Cardiac atrium fibroblast (primary cell): Measurements from ENCODE around the gene CGB1. TPM values are rescaled to one million over a fixed set of nuclear protein-coding genes. Genes with fewer than 3 reads are reported as not detected.

ENCODE experiments used
- total RNA-seq: library from RNA; depleted of rRNA; stranded (reverse); fragments of >200 nt; gene quantifications from 2 replicates; pipeline ENCODE4 v1.2.3, GENCODE V29; 2015

Gene CGB1
- total RNA-seq, result not detected in 2 replicates

DNA sequence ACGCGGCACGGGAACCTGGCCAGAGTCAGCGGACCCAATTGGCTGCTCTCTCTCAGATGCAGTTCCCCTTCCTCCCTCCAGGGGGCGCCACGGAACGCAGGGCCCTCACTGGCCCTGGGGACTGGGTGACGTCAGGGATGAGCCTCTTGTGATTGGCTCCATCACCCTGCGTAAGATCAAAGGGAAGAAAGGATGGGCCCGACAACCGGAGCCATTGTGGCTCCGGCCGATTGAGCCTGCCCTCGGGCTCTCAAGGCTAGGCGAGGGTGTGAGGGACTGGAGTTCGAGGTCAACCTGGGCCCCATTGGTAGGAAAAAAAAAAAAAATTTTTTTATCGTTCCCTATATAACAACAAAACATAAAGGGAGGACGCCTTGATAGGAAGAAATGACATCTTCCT, at the start of gene CGB1:
CGB1 (minus strand) TSS at position 81 of the 400 bp plus-strand sequence. CDS start 184 bp downstream, outside the sequence.

GRCh38 chr19:49085020-49085867, 48.5 kb upstream of the CGB1 start, which contains the start of gene SNRNP70:
SNRNP70 (plus strand) TSS chr19:49085451; CDS start chr19:49086415, 964 bp downstream.

DNA sequence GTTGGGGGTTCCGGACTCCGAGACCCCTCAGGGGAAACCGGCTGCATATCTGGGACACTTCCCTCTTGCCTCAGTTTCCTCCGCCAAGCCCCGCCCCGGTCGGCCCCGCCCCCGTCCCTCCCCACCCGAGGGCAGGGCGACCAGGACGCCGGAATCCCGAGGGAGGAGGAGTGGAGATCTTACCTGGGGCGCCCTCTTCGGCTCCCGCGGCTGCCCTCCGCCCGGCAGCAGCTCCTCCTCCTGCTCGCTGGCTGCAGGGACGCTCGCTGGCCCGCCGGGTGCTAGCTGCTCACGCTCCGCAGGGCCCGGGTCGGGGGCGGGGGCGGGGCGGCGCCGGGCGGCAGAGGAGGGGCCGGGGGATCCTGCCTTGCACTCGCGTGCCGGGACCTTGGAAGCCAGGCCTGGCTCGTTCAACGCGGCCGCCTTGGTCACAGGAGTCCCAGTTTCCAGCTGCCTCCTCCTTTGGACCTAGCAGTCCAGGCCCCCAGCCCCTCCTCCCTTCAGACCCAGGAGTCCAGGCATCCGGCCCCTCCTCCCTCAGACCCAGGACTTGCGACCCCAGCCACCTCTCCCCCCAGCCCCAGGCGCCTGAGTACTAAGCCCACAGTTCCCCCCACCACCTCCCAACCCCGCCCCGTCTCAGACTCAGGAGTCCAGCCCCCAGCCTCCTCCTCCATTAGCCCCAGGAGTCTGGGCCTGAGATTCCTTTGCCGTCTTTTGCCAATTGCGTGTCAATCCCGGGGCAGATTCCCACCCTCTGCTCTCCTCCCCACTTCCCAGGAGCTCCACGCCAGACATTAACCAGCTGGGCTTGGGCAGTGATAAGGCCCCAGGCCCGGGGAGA, 28.3 kb upstream of the CGB1 start, which contains the start of gene NTF4:
NTF4 (minus strand) TSS at position 51 of the 844 bp plus-strand sequence. CDS start 2,821 bp downstream, outside the sequence.

GRCh38 chr19:49057636-49058234, 21.0 kb upstream of the CGB1 start, which contains the start of gene CGB7:
CGB7 (minus strand) TSS chr19:49057749; CDS start chr19:49055375, 2,374 bp downstream.

DNA sequence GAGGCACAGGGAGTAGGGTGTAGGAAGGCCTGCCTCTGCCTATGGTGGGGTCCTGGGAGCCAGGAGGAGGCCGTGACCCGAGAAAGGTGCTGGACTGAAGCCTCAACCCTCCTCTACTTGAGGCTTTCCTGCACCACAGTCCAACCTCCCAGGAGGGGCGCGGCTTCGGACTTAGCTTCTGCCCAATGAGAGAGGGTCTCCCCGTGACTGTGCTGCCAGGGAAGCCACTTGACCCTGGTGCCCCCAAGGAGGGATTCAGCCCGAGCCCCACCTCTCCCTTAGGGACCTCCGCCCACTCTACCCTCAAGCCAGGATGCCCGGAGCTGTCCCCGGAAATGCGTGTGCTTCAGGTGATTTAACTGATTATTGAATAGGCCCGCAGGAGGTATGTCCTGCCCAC, 12.3 kb upstream of the CGB1 start, which contains the start of gene CGB8:
CGB8 (minus strand) TSS at position 101 of the 400 bp plus-strand sequence. CDS start 372 bp downstream, outside the sequence.

DNA sequence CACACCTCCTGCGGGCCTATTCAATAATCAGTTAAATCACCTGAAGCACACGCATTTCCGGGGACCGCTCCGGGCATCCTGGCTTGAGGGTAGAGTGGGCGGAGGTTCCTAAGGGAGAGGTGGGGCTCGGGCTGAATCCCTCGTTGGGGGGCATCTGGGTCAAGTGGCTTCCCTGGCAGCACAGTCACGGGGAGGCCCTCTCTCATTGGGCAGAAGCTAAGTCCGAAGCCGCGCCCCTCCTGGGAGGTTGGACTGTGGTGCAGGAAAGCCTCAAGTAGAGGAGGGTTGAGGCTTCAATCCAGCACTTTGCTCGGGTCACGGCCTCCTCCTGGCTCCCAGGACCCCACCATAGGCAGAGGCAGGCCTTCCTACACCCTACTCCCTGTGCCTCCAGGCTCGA, 6.9 kb upstream of the CGB1 start, which contains the start of gene CGB5:
CGB5 (plus strand) TSS at position 301 of the 400 bp plus-strand sequence. CDS start 362 bp downstream, outside the sequence.

GRCh38 chr19:49031642-49032301, 4.9 kb downstream of the CGB1 start, which contains the start of gene CGB2:
CGB2 (plus strand) TSS chr19:49031890; CDS start chr19:49032096, 206 bp downstream.

GRCh38 chr19:49024233-49024632, 12.5 kb downstream of the CGB1 start, which contains the start of gene CGB3:
CGB3 (minus strand) TSS chr19:49024333; CDS start chr19:49023971, 362 bp downstream.

DNA sequence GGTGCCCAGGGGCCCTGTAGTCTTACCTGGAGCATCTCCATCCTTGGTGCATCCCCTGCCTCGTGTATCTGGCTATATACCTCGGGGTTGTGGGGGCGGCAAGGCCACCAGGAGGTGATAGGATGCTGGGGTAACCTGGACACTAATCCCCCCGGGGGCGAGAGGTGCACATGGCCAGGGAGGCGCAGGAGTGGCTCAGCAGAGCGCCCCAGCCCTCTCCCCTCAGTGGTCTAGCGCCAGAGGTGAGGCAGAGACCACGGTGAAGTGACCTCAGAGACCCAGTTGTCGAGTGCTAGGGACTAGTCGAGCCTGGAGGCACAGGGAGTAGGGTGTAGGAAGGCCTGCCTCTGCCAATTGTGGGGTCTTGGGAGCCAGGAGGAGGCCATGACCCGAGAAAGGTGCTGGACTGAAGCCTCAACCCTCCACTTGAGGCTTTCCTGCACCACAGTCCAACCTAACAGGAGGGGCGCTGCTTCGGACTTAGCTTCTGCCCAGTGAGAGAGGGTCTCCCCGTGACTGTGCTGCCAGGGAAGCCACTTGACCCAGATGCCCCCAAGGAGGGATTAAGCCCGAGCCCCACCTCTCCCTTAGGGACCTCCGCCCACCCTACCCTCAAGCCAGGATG, 19.5 kb downstream of the CGB1 start, which contains the start of gene LHB:
LHB (minus strand) TSS at position 51 of the 625 bp plus-strand sequence; CDS start at position 41, 10 bp downstream.

DNA sequence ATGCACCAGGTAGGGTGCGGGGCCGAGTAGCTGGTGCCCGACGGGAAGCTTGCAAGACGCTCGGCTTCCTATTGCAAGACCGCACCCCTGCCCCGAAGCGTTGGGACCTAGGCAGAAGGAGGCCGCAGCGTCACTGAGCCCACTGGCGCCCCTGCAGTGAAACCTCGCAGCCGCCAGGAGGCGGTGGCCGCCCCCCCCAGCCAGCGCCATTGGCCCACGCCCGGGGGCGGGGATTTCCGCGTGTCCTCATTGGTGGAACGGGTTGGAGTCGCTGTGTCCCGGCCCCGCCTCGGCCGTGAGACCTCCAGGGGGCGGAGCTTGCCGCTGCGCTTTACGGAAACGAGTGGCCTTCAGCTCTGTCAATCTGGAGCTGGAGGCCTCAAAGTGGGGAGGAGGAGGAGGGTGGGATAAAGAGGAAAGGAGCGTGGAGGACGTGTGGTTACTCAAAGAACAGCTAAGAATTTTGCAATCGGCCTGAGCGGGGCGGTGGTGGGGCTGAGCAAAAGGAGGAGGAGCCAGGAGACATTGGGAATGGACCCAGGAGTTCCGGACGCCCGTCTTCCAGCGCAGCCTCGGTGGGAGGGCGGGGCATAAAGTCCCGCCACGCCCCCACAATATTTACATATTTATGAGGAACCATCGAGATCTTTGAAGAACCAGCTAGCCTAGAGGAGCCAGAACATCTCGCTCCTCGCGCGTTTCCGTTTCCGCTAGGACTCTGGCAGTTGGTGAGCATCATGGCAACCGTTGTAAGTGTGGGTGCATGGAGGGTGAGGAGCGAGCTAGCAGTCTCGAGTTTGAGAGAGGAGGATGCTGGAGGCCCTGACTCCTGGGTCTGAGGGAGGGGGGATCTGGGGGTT, 43.3 kb downstream of the CGB1 start, which contains the start of the genes GYS1 and RUVBL2:
GYS1 (minus strand) TSS at position 135 of the 860 bp plus-strand sequence. CDS start 197 bp downstream, outside the sequence.
RUVBL2 (plus strand) TSS at position 713 of the 860 bp plus-strand sequence; CDS start at position 738, 25 bp downstream.

Other genes with a start within 250 kb of the CGB1 start
- 50.5 and 82.1 TPM in 2 replicates for gene BCAT2, start 225.9 kb downstream of the CGB1 start, total RNA-seq
- 0.49 and 1.8 TPM in 2 replicates for gene HSD17B14, start 200.4 kb downstream of the CGB1 start, total RNA-seq
- 9.7 and 28.4 TPM in 2 replicates for gene PLEKHA4, start 168.3 kb downstream of the CGB1 start, total RNA-seq
- 51.0 and 87.6 TPM in 2 replicates for gene PPP1R15A, start 164.5 kb downstream of the CGB1 start, total RNA-seq
- 2.8 TPM in 1 of 2 replicates, not detected in the other for gene TULP2, start 138.2 kb downstream of the CGB1 start, total RNA-seq
- gene NUCB1, start 136.6 kb downstream of the CGB1 start, total RNA-seq, result 580 and 629 TPM in 2 replicates
- gene DHDH, start 103.2 kb downstream of the CGB1 start, total RNA-seq, result not detected in 2 replicates
- gene BAX, start 82.0 kb downstream of the CGB1 start, total RNA-seq, result 85.0 and 99.0 TPM in 2 replicates
- gene FTL, start 71.6 kb downstream of the CGB1 start, total RNA-seq, result 7,567 and 8,205 TPM in 2 replicates
- 135 and 151 TPM in 2 replicates for gene GYS1, start 43.6 kb downstream of the CGB1 start, total RNA-seq
- 155 and 181 TPM in 2 replicates for gene RUVBL2, start 43.0 kb downstream of the CGB1 start, total RNA-seq
- not detected in 2 replicates for gene LHB, start 19.8 kb downstream of the CGB1 start, total RNA-seq
- not detected in 2 replicates for gene CGB3, start 12.6 kb downstream of the CGB1 start, total RNA-seq
- not detected in 2 replicates for gene CGB2, start 5.0 kb downstream of the CGB1 start, total RNA-seq
- gene CGB5, start 7.0 kb upstream of the CGB1 start, total RNA-seq, result not detected in 2 replicates
- not detected in 2 replicates for gene CGB8, start 12.2 kb upstream of the CGB1 start, total RNA-seq
- gene CGB7, start 20.9 kb upstream of the CGB1 start, total RNA-seq, result 0.97 TPM in 1 of 2 replicates, not detected in the other
- gene NTF4, start 27.9 kb upstream of the CGB1 start, total RNA-seq, result not detected in 2 replicates
- not detected in 2 replicates for gene KCNA7, start 35.8 kb upstream of the CGB1 start, total RNA-seq
- 174 and 218 TPM in 2 replicates for gene SNRNP70, start 48.6 kb upstream of the CGB1 start, total RNA-seq
- 12.1 and 13.1 TPM in 2 replicates for gene LIN7B, start 77.5 kb upstream of the CGB1 start, total RNA-seq
- 0.97 and 2.2 TPM in 2 replicates for gene C19orf73, start 82.2 kb upstream of the CGB1 start, total RNA-seq
- 2.8 and 7.6 TPM in 2 replicates for gene PPFIA3, start 82.6 kb upstream of the CGB1 start, total RNA-seq
- 0.18 and 0.32 TPM in 2 replicates for gene HRC, start 118.5 kb upstream of the CGB1 start, total RNA-seq
- 21.4 and 24.2 TPM in 2 replicates for gene TRPM4, start 120.9 kb upstream of the CGB1 start, total RNA-seq